IMR-90 (cell line): Measurements from ENCODE around the gene CBFA2T3. TPM values are rescaled to one million over a fixed set of nuclear protein-coding genes. Genes with fewer than 3 reads are reported as not detected.

ENCODE experiments used
- ATAC-seq: fragments of 200-7000 bp; cut with Tn5 transposase; 2 replicates; pipeline ENCODE4 v1.9.1; 2020; ENCODE audit warnings: low read depth, mild to moderate bottlenecking, moderate library complexity
- BruUV-seq: library from RNA; stranded (reverse); fragments of 400-500 nt; replicated peaks from 2 replicates; lab custom pipeline; 2021; lab: Mats Ljungman, UMichigan
- CTCF ChIA-PET: fragments of 300-600 bp; formaldehyde crosslinking; extraction: SDS; loops from one replicate; lab custom pipeline; 2021; ENCODE audit warnings: antibody characterized with exemption; lab: Yijun Ruan, JAX
- POLR2A ChIA-PET: fragments of 300-600 bp; sonication (Branson Sonifier 250); formaldehyde crosslinking; loops from one replicate; lab custom pipeline; 2022; ENCODE audit warnings: antibody characterized with exemption; ENCODE audit not compliant: unreplicated experiment; lab: Charles Lee
- DNase-seq: peaks from one replicate; pipeline ENCODE4 v3.0.0; 2013
- H2AFZ ChIP-seq: replicated peaks from 2 replicates; pipeline ENCODE3; 2013; ENCODE audit warnings: low read length, mild to moderate bottlenecking; ENCODE audit not compliant: poor library complexity
- H2AK5ac ChIP-seq: 2 replicates; pipeline ENCODE4 v1.6.1; 2013; ENCODE audit warnings: low read depth, low read length, inconsistent platforms
- H2AK9ac ChIP-seq: replicated peaks from 2 replicates; pipeline ENCODE3; 2013; ENCODE audit warnings: mild to moderate bottlenecking, low read depth, low read length, moderate library complexity; ENCODE audit not compliant: poor library complexity
- H2BK120ac ChIP-seq: 2 replicates; pipeline ENCODE4 v1.6.1; 2013; ENCODE audit warnings: low read depth, low read length, inconsistent platforms
- H2BK15ac ChIP-seq: 3 replicates; pipeline ENCODE4 v1.6.1; 2013; ENCODE audit warnings: low read depth, low read length, inconsistent platforms
- H2BK20ac ChIP-seq: 2 replicates; pipeline ENCODE4 v1.6.1; 2013; ENCODE audit warnings: low read depth, mild to moderate bottlenecking, inconsistent platforms, low read length, moderate library complexity
- H2BK5ac ChIP-seq: 2 replicates; pipeline ENCODE4 v1.6.1; 2013; ENCODE audit warnings: mild to moderate bottlenecking, low read depth, low read length, inconsistent platforms; ENCODE audit not compliant: poor library complexity, severe bottlenecking
- H3K14ac ChIP-seq: replicated peaks from 2 replicates; pipeline ENCODE4 v1.6.1; 2013; ENCODE audit warnings: low read depth, low read length, inconsistent platforms
- H3K18ac ChIP-seq: 2 replicates; pipeline ENCODE4 v1.6.1; 2013; ENCODE audit warnings: low read depth, low read length, control low read depth
- H3K23ac ChIP-seq: 2 replicates; pipeline ENCODE4 v1.6.1; 2013; ENCODE audit warnings: low read depth, low read length, inconsistent platforms
- H3K27ac ChIP-seq: 2 replicates; pipeline ENCODE4 v1.5.1; 2013; ENCODE audit warnings: mild to moderate bottlenecking, control low read depth, low read length; ENCODE audit not compliant: insufficient read depth
- H3K27me3 ChIP-seq: 2 replicates; pipeline ENCODE4 v1.6.1; 2013; ENCODE audit warnings: low read length; ENCODE audit not compliant: control insufficient read depth, insufficient read depth
- H3K36me3 ChIP-seq: 2 replicates; pipeline ENCODE4 v1.6.1; 2013; ENCODE audit warnings: low read length, mixed read lengths; ENCODE audit not compliant: control insufficient read depth, insufficient read depth
- H3K4ac ChIP-seq: 2 replicates; pipeline ENCODE4 v1.6.1; 2013; ENCODE audit warnings: low read depth, low read length, inconsistent platforms
- H3K4me1 ChIP-seq: 2 replicates; pipeline ENCODE4 v1.6.1; 2013; ENCODE audit warnings: low read length, mixed read lengths; ENCODE audit not compliant: control insufficient read depth, insufficient read depth
- H3K4me2 ChIP-seq: 2 replicates; pipeline ENCODE4 v1.6.1; 2013; ENCODE audit warnings: low read depth, mild to moderate bottlenecking, control low read depth, low read length, moderate library complexity
- H3K4me3 ChIP-seq: 2 replicates; pipeline ENCODE4 v1.5.1; 2013; ENCODE audit warnings: low read depth, mild to moderate bottlenecking, control low read depth, low read length, moderate library complexity; ENCODE audit not compliant: insufficient read depth
- H3K56ac ChIP-seq: 2 replicates; pipeline ENCODE4 v1.6.1; 2013; ENCODE audit warnings: low read length, inconsistent platforms; ENCODE audit not compliant: insufficient read depth; ENCODE audit errors: extremely low read depth
- H3K79me1 ChIP-seq, 2 experiments: 2 replicates each; pipeline ENCODE4 v1.6.1; 2013; ENCODE audit warnings: low read length in 2 of 2, inconsistent platforms in 1 of 2, low read depth in 1 of 2
- H3K9ac ChIP-seq: 2 replicates; pipeline ENCODE4 v1.6.1; 2013; ENCODE audit warnings: low read depth, low read length, control low read depth
- H3K9me1 ChIP-seq: 2 replicates; pipeline ENCODE4 v1.6.1; 2013; ENCODE audit warnings: low read length, inconsistent platforms; ENCODE audit not compliant: insufficient read depth
- H3K9me3 ChIP-seq: 2 replicates; pipeline ENCODE4 v1.6.1; 2013; ENCODE audit warnings: low read length; ENCODE audit not compliant: control insufficient read depth, insufficient read depth
- H4K20me1 ChIP-seq: 2 replicates; pipeline ENCODE4 v1.6.1; 2013; ENCODE audit warnings: low read length, inconsistent platforms; ENCODE audit not compliant: insufficient read depth
- H4K5ac ChIP-seq: 2 replicates; pipeline ENCODE4 v1.6.1; 2013; ENCODE audit warnings: mild to moderate bottlenecking, low read depth, low read length, control low read depth
- H4K8ac ChIP-seq, 2 experiments: 2 replicates each; pipeline ENCODE4 v1.6.1; 2013; ENCODE audit warnings: low read depth in 2 of 2, low read length in 2 of 2, control low read depth in 1 of 2, inconsistent platforms in 1 of 2
- H4K91ac ChIP-seq: 2 replicates; pipeline ENCODE4 v1.6.1; 2013; ENCODE audit warnings: low read depth, low read length, inconsistent platforms; ENCODE audit not compliant: insufficient read depth
- BHLHE40 ChIP-seq: fragments of 150-350 bp; IDR thresholded peaks from 2 replicates; pipeline ENCODE4 v1.6.1; 2016; ENCODE audit warnings: mild to moderate bottlenecking, low read depth, low read length
- WGBS, 2 experiments: methylation state at CpG; one replicate each; pipeline versions ENCODE4 v1.1.5 to v1.1.7; 2013; ENCODE audit warnings: missing lambda C conversion rate in 2 of 2; ENCODE audit not compliant: insufficient read length in 1 of 2; ENCODE audit errors: extremely low coverage in 2 of 2; 5-methylcytosine and 5-hydroxymethylcytosine counted together
- dilution Hi-C: fragments of 300-500 bp; cut with HindIII; formaldehyde crosslinking; loops from one replicate; pipeline ENCODE4 v1.14.3; 2018; ENCODE audit warnings: low sequenced_read_pairs; ENCODE audit not compliant: unreplicated experiment
- in situ Hi-C: fragments of 300-500 bp; cut with MboI; formaldehyde crosslinking; loops from 3 replicates; pipeline ENCODE4 v1.14.3; 2019; ENCODE audit warnings: low sequenced_read_pairs, inconsistent platforms, mixed read lengths
- intact Hi-C: fragments of 100-400 bp; cut with micrococcal nuclease; formaldehyde crosslinking; loops from 2 replicates; pipeline ENCODE4 v1.10.0; 2022
- polyA plus RNA-seq, 3 experiments: library from polyadenylated mRNA; depleted of rRNA; stranded (reverse); fragments of >200 nt; gene quantifications; 2 replicates each; pipeline ENCODE4 v1.2.3, GENCODE V29; 2012; ENCODE audit warnings: low replicate concordance in 1 of 3
- total RNA-seq: library from RNA; depleted of rRNA; stranded (reverse); fragments of >200 nt; gene quantifications from 2 replicates; pipeline ENCODE4 v1.2.3, GENCODE V29; 2012

CBFA2T3 gene
- total and polyA plus RNA-seq, 2 of the 4 experiments (the other 2 are of a cell fraction) = not detected

GRCh38 chr16:88899901-88900661, 76.9 kb downstream of the CBFA2T3 start:
- no peaks in the 10 kb centered on the region for H3K36me3 ChIP-seq
- no peak overlapping the region for H3K27ac ChIP-seq
- no peak overlapping the region for H3K4me2 ChIP-seq
- H3K9ac ChIP-seq = no peak overlapping the region
- H3K4ac ChIP-seq = no peak overlapping the region
- no peak overlapping the region for H4K8ac ChIP-seq
- H4K5ac ChIP-seq = no peak overlapping the region
- H3K23ac ChIP-seq = no peak overlapping the region
- H2AK9ac ChIP-seq = no peak overlapping the region
- H2BK20ac ChIP-seq = no peak overlapping the region
- in situ Hi-C loops = no loop called here
- no peak for DNase-seq
- 47% methylated on average over 16 of the region's 41 CpGs; no CpG with 5 or more reads in 1 of the 2 experiments for WGBS, 2 experiments
- intact Hi-C loops = no loop called here
- H2BK120ac ChIP-seq = no peak overlapping the region
- CTCF ChIA-PET = no interaction called here
- H3K9me3 ChIP-seq = no peaks in the 10 kb centered on the region
- no peaks in the 10 kb centered on the region for H3K9me1 ChIP-seq
- dilution Hi-C loops = no loop called here
- H2AFZ ChIP-seq = no peak overlapping the region
- H3K56ac ChIP-seq = no peak overlapping the region
- H3K18ac ChIP-seq = no peak overlapping the region
- H3K79me1 ChIP-seq = no peaks in the 10 kb centered on the region
- BruUV-seq = no TSS peak
- no peaks in the 10 kb centered on the region for H4K20me1 ChIP-seq
- no peak for ATAC-seq
- no peak overlapping the region for H2AK5ac ChIP-seq
- TF ChIP-seq BHLHE40 = no peak
- no peak overlapping the region for H2BK15ac ChIP-seq
- H3K4me3 ChIP-seq = no peak overlapping the region
- no peaks in the 10 kb centered on the region for H3K4me1 ChIP-seq
- H3K14ac ChIP-seq = no peak overlapping the region
- H3K27me3 ChIP-seq = peaks cover 23% of the 10 kb centered on the region; the same call in 1 of the 2 replicates
- H2BK5ac ChIP-seq = no peak overlapping the region
- H4K91ac ChIP-seq = no peak overlapping the region
- POLR2A ChIA-PET = no interaction called here
